ENCODE data around the gene MATCAP1. TPM values are rescaled to one million over a fixed set of nuclear protein-coding genes. Genes with fewer than 3 reads are reported as not detected.

The MATCAP1 gene
- polyA plus RNA-seq, 1 donor from 2014 or later: 323 TPM

DNA sequence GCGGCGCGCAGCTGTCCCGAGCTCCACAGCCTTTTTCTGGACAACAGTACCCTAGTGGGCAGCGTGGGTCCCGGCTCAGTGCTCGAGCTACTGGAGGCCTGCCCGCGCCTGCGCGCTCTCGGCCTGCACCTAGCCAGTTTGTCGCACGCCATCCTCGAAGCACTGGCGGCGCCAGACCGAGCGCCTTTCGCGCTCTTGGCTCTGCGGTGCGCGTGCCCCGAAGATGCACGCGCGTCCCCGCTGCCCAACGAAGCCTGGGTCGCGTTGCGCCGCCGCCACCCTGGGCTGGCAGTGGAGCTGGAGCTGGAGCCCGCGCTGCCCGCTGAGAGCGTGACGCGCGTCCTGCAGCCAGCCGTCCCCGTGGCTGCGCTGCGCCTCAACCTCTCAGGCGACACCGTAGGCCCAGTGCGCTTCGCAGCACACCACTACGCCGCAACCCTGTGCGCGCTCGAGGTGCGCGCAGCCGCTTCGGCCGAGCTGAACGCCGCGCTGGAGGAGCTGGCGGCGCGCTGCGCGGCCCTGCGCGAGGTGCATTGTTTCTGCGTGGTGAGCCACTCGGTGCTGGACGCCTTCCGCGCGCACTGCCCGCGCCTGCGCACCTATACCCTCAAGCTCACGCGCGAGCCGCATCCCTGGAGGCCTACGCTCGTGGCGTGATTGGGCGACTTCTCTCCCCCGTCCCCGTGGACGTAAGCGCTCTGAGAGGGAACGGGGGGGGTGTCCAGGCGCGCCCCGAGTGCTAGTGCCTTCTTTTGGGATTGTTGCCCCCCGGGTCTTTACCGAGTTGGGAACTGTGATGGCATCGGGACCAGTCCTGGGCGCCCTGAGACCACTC lies 20.4 kb downstream of the MATCAP1 start:
- Histone ChIP-seq H3K9me3 (ENCODE audit: low read length) (no peaks in the 10 kb centered on the region), H4K20me1 (ENCODE audit: insufficient read depth) (no peaks in the 10 kb centered on the region), H2AFZ (ENCODE audit: low read depth, low read length) (peak overlapping the region; percentile 69), H3K4me2 (ENCODE audit: low read length) (peak overlapping the region; percentile 48), H3K4me3 (ENCODE audit: low read length) (peak overlapping the region; percentile 88), H3K27me3 (ENCODE audit: insufficient read depth, low read depth, low read length) (peaks cover 100% of the 10 kb centered on the region), H3F3A (ENCODE audit: insufficient read depth, low read length, poor library complexity, severe bottlenecking) (no peaks in the 10 kb centered on the region), H3K27ac (ENCODE audit: low read length) (peak overlapping the region; percentile 46), H3K9ac (ENCODE audit: low read length) (peak overlapping the region; percentile 81), H3K79me2 (replicated peaks; ENCODE audit: insufficient read depth, low read length) (no peaks in the 10 kb centered on the region), H3K36me3 (ENCODE audit: insufficient read depth, low read length) (no peaks in the 10 kb centered on the region), H3K9me2 (ENCODE audit: insufficient read depth, low read length) (no peaks in the 10 kb centered on the region)
- TF ChIP-seq EP300 (conservative IDR thresholded peaks at IDR 0.05; ENCODE audit: poor library complexity, severe bottlenecking) (peak; percentile 59), TAF1 (IDR thresholded peaks at IDR 0.05; ENCODE audit: low read depth) (peak; percentile 71), MXI1 (conservative IDR thresholded peaks at IDR 0.05; ENCODE audit: poor library complexity, severe bottlenecking) (peak; percentile 67), POLR2AphosphoS5 (IDR thresholded peaks at IDR 0.05) (peak; percentile 79), EZH2 (IDR thresholded peaks at IDR 0.05; ENCODE audit: borderline replicate concordance, insufficient read depth, low read length, poor library complexity, severe bottlenecking) (no peak), SMC3 (conservative IDR thresholded peaks at IDR 0.05; ENCODE audit: poor library complexity) (no peak), RAD21 (conservative IDR thresholded peaks at IDR 0.05) (no peak)
- TF ChIP-seq, protein P1, sequence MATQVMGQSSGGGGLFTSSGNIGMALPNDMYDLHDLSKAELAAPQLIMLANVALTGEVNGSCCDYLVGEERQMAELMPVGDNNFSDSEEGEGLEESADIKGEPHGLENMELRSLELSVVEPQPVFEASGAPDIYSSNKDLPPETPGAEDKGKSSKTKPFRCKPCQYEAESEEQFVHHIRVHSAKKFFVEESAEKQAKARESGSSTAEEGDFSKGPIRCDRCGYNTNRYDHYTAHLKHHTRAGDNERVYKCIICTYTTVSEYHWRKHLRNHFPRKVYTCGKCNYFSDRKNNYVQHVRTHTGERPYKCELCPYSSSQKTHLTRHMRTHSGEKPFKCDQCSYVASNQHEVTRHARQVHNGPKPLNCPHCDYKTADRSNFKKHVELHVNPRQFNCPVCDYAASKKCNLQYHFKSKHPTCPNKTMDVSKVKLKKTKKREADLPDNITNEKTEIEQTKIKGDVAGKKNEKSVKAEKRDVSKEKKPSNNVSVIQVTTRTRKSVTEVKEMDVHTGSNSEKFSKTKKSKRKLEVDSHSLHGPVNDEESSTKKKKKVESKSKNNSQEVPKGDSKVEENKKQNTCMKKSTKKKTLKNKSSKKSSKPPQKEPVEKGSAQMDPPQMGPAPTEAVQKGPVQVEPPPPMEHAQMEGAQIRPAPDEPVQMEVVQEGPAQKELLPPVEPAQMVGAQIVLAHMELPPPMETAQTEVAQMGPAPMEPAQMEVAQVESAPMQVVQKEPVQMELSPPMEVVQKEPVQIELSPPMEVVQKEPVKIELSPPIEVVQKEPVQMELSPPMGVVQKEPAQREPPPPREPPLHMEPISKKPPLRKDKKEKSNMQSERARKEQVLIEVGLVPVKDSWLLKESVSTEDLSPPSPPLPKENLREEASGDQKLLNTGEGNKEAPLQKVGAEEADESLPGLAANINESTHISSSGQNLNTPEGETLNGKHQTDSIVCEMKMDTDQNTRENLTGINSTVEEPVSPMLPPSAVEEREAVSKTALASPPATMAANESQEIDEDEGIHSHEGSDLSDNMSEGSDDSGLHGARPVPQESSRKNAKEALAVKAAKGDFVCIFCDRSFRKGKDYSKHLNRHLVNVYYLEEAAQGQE (IDR thresholded peaks at IDR 0.05; ENCODE audit: borderline replicate concordance): no peak
- TF ChIP-seq, protein P2, sequence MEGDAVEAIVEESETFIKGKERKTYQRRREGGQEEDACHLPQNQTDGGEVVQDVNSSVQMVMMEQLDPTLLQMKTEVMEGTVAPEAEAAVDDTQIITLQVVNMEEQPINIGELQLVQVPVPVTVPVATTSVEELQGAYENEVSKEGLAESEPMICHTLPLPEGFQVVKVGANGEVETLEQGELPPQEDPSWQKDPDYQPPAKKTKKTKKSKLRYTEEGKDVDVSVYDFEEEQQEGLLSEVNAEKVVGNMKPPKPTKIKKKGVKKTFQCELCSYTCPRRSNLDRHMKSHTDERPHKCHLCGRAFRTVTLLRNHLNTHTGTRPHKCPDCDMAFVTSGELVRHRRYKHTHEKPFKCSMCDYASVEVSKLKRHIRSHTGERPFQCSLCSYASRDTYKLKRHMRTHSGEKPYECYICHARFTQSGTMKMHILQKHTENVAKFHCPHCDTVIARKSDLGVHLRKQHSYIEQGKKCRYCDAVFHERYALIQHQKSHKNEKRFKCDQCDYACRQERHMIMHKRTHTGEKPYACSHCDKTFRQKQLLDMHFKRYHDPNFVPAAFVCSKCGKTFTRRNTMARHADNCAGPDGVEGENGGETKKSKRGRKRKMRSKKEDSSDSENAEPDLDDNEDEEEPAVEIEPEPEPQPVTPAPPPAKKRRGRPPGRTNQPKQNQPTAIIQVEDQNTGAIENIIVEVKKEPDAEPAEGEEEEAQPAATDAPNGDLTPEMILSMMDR (IDR thresholded peaks at IDR 0.05; ENCODE audit: poor library complexity, severe bottlenecking): peak; percentile 50

DNA sequence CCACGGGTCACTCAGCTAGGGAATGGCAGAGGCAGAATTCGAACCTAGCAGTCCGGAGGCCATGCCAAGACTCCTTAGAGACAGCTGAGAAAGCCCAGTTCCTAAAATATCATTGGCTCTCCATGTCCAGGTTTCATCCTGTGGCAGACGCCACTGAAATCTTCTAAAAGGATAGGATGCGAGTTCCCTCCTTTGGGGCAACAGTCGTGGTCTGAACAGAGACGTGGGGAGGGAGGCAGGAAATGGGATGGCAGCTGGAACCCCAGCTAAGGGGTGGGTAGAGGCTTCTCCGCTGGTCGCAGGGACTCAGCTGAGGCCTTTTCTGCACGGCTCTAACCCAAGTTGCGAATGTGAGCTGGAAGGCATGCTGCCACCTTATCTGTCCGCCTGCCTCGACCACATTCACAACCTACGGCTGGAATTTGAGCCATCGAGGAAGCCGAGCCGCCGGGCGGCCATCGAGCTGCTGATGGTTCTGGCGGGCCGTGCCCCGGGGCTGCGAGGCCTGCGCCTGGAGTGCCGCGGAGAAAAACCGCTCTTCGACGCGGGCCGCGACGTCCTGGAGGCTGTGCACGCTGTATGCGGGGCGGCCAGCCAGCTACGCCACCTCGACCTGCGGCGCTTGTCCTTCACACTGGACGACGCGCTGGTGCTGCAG lies 21.1 kb downstream of the MATCAP1 start:
- Histone ChIP-seq H3K9me3 (ENCODE audit: low read length) (no peaks in the 10 kb centered on the region), H3K79me2 (replicated peaks; ENCODE audit: insufficient read depth, low read length) (no peaks in the 10 kb centered on the region), H3K9me2 (ENCODE audit: insufficient read depth, low read length) (no peaks in the 10 kb centered on the region), H3K4me3 (ENCODE audit: low read length) (peak overlapping the region; percentile 88), H4K20me1 (ENCODE audit: insufficient read depth) (no peaks in the 10 kb centered on the region), H3F3A (ENCODE audit: insufficient read depth, low read length, poor library complexity, severe bottlenecking) (no peaks in the 10 kb centered on the region), H2AFZ (ENCODE audit: low read depth, low read length) (peak overlapping the region; percentile 69), H3K4me2 (ENCODE audit: low read length) (peak overlapping the region; percentile 48), H3K9ac (ENCODE audit: low read length) (peak overlapping the region; percentile 81), H3K36me3 (ENCODE audit: insufficient read depth, low read length) (no peaks in the 10 kb centered on the region), H3K27ac (ENCODE audit: low read length) (peak overlapping the region; percentile 46), H3K27me3 (ENCODE audit: insufficient read depth, low read depth, low read length) (peaks cover 100% of the 10 kb centered on the region)
- TF ChIP-seq MXI1 (conservative IDR thresholded peaks at IDR 0.05; ENCODE audit: poor library complexity, severe bottlenecking): no peak
- TF ChIP-seq EZH2 (IDR thresholded peaks at IDR 0.05; ENCODE audit: borderline replicate concordance, insufficient read depth, low read length, poor library complexity, severe bottlenecking): no peak
- no peak for TF ChIP-seq EP300 (conservative IDR thresholded peaks at IDR 0.05; ENCODE audit: poor library complexity, severe bottlenecking)
- no peak for TF ChIP-seq TAF1 (IDR thresholded peaks at IDR 0.05; ENCODE audit: low read depth)
- TF ChIP-seq SMC3 (conservative IDR thresholded peaks at IDR 0.05; ENCODE audit: poor library complexity): no peak
- TF ChIP-seq, protein P2 (IDR thresholded peaks at IDR 0.05; ENCODE audit: poor library complexity, severe bottlenecking): no peak
- TF ChIP-seq, protein P1 (IDR thresholded peaks at IDR 0.05; ENCODE audit: borderline replicate concordance): no peak
- TF ChIP-seq POLR2AphosphoS5 (IDR thresholded peaks at IDR 0.05): no peak
